OCI-LY1 (cell line): ENCODE data around the gene SUN1.

Experiments
- H2AFZ ChIP-seq: fragments of 200-600 bp; sonication (generic), shearing (Covaris generic); 2 replicates; pipeline ENCODE4 v1.6.0; 2014; ENCODE audit warnings: antibody characterized with exemption, mild to moderate bottlenecking, low read length
- H3F3A ChIP-seq: fragments of 200-600 bp; sonication (generic), shearing (Covaris generic); 2 replicates; pipeline ENCODE4 v1.6.0; 2014; ENCODE audit warnings: mild to moderate bottlenecking, antibody characterized with exemption, low read length, moderate library complexity; ENCODE audit not compliant: insufficient read depth
- H3K27ac ChIP-seq: fragments of 200-600 bp; sonication (generic); 2 replicates; pipeline ENCODE4 v1.5.1; 2014; ENCODE audit warnings: low read length, mixed run types, mild to moderate bottlenecking, low read depth; ENCODE audit not compliant: poor library complexity, severe bottlenecking
- H3K27me3 ChIP-seq: fragments of 200-600 bp; sonication (generic); 2 replicates; pipeline ENCODE4 v1.6.0; 2014; ENCODE audit warnings: antibody characterized with exemption, mild to moderate bottlenecking, low read length, moderate library complexity; ENCODE audit not compliant: insufficient read depth
- H3K36me3 ChIP-seq: fragments of 200-600 bp; sonication (generic); 2 replicates; pipeline ENCODE4 v1.6.1; 2014; ENCODE audit warnings: mild to moderate bottlenecking, antibody characterized with exemption, low read length, moderate library complexity, mixed read lengths; ENCODE audit not compliant: insufficient read depth
- H3K4me1 ChIP-seq: fragments of 200-600 bp; sonication (generic); 2 replicates; pipeline ENCODE4 v1.5.1; 2014; ENCODE audit warnings: mild to moderate bottlenecking, low read length, moderate library complexity; ENCODE audit not compliant: insufficient read depth, severe bottlenecking
- H3K4me2 ChIP-seq: fragments of 200-600 bp; sonication (generic), shearing (Covaris generic); 2 replicates; pipeline ENCODE4 v1.6.1; 2014; ENCODE audit warnings: low read length
- H3K4me3 ChIP-seq: fragments of 200-600 bp; sonication (generic); 2 replicates; pipeline ENCODE4 v1.5.1; 2014; ENCODE audit warnings: low read length, low read depth, mild to moderate bottlenecking, mixed read lengths; ENCODE audit not compliant: poor library complexity, severe bottlenecking
- H3K79me2 ChIP-seq: fragments of 200-600 bp; shearing (Covaris generic); 2 replicates; pipeline ENCODE4 v1.6.1; 2016; ENCODE audit warnings: mixed run types, low read length, mixed read lengths; ENCODE audit not compliant: insufficient read depth
- H3K9ac ChIP-seq: fragments of 200-600 bp; sonication (generic), shearing (Covaris generic); 2 replicates; pipeline ENCODE4 v1.6.1; 2014; ENCODE audit warnings: mild to moderate bottlenecking, low read length, mixed read lengths
- H3K9me2 ChIP-seq: fragments of 200-600 bp; sonication (generic), shearing (Covaris generic); 2 replicates; pipeline ENCODE4 v1.6.1; 2014; ENCODE audit warnings: low read depth, mild to moderate bottlenecking, low read length, mixed read lengths
- H3K9me3 ChIP-seq: fragments of 200-600 bp; shearing (Covaris generic); 2 replicates; pipeline ENCODE4 v1.6.1; 2014; ENCODE audit warnings: low read length, mixed read lengths
- H4K20me1 ChIP-seq: fragments of 200-600 bp; sonication (generic), shearing (Covaris generic); 2 replicates; pipeline ENCODE4 v1.6.0; 2016; ENCODE audit warnings: mild to moderate bottlenecking, low read length; ENCODE audit not compliant: insufficient read depth
- EZH2 ChIP-seq: fragments of 200-600 bp; sonication (generic), shearing (Covaris generic); IDR thresholded peaks from 2 replicates; pipeline ENCODE4 v1.8.0; 2017; ENCODE audit warnings: borderline replicate concordance, mixed run types, mild to moderate bottlenecking, antibody characterized with exemption, low read length, moderate library complexity, mixed read lengths
- TF ChIP-seq, protein P1 (sequence below): fragments of 200-600 bp; sonication (generic), shearing (Covaris generic); IDR thresholded peaks from 2 replicates; pipeline ENCODE4 v1.5.1; 2017; ENCODE audit warnings: mild to moderate bottlenecking, antibody characterized with exemption, low read length, moderate library complexity, mixed read lengths

The SUN1 gene

DNA sequence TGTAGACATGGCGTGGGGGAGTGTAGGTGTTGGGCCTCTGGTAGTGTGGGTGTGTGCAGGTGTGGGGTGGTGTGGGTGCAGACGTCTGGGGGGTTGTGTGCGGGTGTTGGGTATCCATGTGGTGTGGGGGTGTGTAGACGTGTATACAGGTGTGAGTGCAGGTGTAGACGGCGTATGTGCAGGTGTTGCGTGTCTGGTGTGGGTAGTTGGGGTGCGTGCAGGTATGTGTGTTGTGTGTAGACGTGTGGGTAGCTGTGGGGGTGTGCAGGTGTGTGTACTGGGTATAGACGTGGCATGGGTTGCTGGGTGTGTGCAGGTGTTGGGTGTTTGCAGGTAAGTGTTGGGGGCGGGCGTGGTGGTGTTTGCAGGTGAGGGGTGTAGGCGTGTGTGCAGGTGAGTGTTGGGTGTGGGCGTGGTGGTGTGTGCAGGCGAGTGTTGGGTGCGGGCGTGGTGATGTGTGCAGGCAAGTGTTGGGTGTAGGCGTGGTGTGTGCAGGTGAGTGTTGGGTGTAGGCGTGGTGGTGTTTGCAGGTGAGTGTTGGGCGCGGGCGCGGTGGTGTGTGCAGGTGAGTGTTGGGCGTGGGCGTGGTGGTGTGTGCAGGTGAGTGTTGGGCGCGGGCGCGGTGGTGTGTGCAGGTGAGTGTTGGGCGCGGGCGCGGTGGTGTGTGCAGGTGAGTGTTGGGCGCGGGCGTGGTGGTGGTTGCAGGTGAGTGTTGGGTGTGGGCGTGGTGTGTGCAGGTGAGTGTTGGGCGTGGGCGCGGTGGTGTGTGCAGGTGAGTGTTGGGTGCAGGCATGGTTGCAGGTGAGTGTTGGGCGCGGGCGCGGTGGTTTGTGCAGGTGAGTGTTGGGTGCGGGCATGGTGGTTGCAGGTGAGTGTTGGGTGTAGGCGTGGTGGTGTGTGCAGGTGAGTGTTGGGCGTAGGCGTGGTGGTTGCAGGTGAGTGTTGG is 60.6 kb downstream of the SUN1 start:
- Histone ChIP-seq H3K79me2 (no peaks in the 10 kb centered on the region), H3K9me3 (no peaks in the 10 kb centered on the region), H2AFZ (no peak overlapping the region), H3K4me3 (no peak overlapping the region), H4K20me1 (no peaks in the 10 kb centered on the region), H3K9ac (no peak overlapping the region), H3K27me3 (no peaks in the 10 kb centered on the region), H3F3A (no peaks in the 10 kb centered on the region), H3K9me2 (no peaks in the 10 kb centered on the region), H3K4me1 (no peaks in the 10 kb centered on the region), H3K27ac (no peak overlapping the region), H3K36me3 (peaks cover 66% of the 10 kb centered on the region), H3K4me2 (no peak overlapping the region)
- TF ChIP-seq, protein P1, sequence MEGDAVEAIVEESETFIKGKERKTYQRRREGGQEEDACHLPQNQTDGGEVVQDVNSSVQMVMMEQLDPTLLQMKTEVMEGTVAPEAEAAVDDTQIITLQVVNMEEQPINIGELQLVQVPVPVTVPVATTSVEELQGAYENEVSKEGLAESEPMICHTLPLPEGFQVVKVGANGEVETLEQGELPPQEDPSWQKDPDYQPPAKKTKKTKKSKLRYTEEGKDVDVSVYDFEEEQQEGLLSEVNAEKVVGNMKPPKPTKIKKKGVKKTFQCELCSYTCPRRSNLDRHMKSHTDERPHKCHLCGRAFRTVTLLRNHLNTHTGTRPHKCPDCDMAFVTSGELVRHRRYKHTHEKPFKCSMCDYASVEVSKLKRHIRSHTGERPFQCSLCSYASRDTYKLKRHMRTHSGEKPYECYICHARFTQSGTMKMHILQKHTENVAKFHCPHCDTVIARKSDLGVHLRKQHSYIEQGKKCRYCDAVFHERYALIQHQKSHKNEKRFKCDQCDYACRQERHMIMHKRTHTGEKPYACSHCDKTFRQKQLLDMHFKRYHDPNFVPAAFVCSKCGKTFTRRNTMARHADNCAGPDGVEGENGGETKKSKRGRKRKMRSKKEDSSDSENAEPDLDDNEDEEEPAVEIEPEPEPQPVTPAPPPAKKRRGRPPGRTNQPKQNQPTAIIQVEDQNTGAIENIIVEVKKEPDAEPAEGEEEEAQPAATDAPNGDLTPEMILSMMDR: no peak
- no peak for TF ChIP-seq EZH2

DNA sequence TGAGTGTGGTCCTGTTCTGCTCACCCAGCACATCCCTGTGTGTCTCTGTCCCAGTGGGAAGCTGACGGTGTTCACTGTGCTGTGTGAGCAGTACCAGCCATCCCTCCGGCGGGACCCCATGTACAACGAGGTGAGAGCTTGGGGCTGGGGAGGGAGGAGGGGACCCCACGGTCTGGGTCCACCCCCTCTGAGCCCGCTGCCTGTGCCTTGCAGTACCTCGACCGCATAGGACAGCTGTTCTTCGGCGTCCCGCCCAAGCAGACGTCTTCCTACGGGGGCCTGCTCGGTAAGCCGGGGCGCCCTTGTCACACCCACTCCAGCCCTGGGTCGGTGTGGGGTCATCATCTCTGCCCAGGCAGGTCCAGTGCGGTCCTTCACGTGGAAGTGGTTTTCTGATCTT is 61.4 kb downstream of the SUN1 start:
- Histone ChIP-seq H3K9me3 (no peaks in the 10 kb centered on the region), H3K36me3 (peaks cover 64% of the 10 kb centered on the region), H3K27ac (no peak overlapping the region), H3K4me1 (no peaks in the 10 kb centered on the region), H3K4me3 (no peak overlapping the region), H4K20me1 (no peaks in the 10 kb centered on the region), H3K27me3 (no peaks in the 10 kb centered on the region), H3K9ac (no peak overlapping the region), H2AFZ (no peak overlapping the region), H3K9me2 (no peaks in the 10 kb centered on the region), H3F3A (no peaks in the 10 kb centered on the region), H3K4me2 (no peak overlapping the region), H3K79me2 (no peaks in the 10 kb centered on the region)
- TF ChIP-seq, protein P1: no peak
- TF ChIP-seq EZH2: no peak

DNA sequence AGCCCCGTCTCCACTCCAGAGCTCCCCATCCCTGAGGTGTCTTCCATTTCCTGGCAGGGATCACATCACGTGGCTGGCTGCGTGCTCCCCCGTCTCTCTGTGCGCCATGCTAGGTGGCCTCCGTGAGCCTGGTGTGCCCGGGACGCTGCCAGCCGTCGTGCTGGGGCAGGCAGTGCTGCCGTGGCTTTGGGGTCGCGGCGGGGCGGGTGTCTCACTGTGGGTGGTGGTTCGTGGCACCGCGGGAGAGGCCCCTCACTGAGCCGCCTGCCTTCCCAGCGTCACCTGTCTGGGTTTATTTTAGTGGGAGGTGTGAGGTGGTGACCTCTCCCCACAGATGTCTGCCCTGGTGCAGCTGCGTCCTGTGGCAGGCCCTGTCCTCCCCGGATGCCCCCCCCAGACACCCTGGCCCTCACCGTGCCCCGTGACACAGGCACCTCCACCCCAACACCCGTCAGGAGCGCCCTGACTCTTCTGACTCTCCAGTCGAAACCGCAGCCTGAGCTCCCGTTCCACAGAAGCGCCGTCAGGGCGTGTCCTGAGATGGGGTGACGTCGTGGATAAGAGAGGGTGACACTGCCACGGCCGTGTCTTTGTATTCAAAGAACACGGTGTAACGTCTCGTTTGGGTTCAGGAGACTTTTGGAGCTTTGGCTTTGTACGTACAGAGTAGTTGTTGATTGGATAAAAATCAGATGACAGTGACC is 62.0 kb downstream of the SUN1 start:
- TF ChIP-seq, protein P1: no peak
- Histone ChIP-seq H3K9me2 (no peaks in the 10 kb centered on the region), H3K79me2 (no peaks in the 10 kb centered on the region), H3K36me3 (peaks cover 64% of the 10 kb centered on the region), H3K9me3 (no peaks in the 10 kb centered on the region), H3K27ac (no peak overlapping the region), H3K9ac (no peak overlapping the region), H3K4me1 (no peaks in the 10 kb centered on the region), H2AFZ (no peak overlapping the region), H4K20me1 (no peaks in the 10 kb centered on the region), H3F3A (no peaks in the 10 kb centered on the region), H3K4me2 (no peak overlapping the region), H3K27me3 (no peaks in the 10 kb centered on the region), H3K4me3 (no peak overlapping the region)
